ENCODE results near the gene KCTD16.

GRCh38 chr5:144267961-144268513 lies 97.4 kb downstream of the KCTD16 start:
- TF ChIP-seq CTCF (IDR thresholded peaks at IDR 0.05; ENCODE audit: low read length) (no peak), EZH2phosphoT487 (IDR thresholded peaks at IDR 0.05; ENCODE audit: low read length) (no peak), EZH2 (optimal IDR thresholded peaks at IDR 0.05; ENCODE audit: low read depth, low read length) (no peak)
